Stimulated activated CD4-positive, alpha-beta T cell treated with anti-CD3 and anti-CD28 coated beads, Interleukin-12 subunit alpha, Interleukin-12 subunit beta, amount 100 ng/mL, for 48 hours (primary cell): ENCODE results near the gene PAWR.
"Not testable (repeated sequence)": the region's sequence is repeated elsewhere in the genome, so short reads cannot be mapped to it uniquely, and the experiment has no call there.

ENCODE experiments used
- DNase-seq, 3 donors: peaks; one replicate each; pipeline ENCODE4 v3.0.0-alpha.2; 2020; ENCODE audit warnings: low read depth in 2 of 3, low spot score in 1 of 3

Gene PAWR

DNA sequence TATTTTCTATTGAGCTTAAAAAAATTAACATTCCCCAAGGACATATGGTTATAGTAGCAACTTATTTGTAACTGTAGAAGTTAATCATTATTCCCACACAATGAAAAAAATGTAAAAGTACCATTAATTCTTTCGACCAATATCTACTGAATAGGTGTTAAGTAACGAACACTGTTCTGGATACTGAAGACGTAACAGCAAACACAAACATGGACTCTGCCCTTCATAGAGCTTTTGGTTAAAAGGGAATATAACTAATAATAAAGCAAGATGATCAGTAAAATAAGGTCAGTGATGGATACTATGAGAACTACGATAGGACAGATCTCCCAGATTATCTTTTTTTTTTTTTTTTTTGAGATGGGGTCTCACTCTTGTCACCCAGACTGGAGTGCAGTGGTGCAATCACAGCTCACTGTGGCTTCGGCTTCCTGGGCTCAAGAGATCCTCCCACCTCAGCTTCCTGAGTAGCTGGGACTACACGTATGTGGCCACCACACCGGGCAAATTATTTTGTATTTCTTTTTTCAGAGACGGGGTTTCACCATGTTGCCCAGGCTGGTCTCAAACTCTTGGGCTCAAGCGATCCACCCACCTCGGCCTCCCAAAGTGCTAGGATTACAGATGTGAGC lies 93.9 kb downstream of the PAWR start:
- DNase-seq: no peak

DNA sequence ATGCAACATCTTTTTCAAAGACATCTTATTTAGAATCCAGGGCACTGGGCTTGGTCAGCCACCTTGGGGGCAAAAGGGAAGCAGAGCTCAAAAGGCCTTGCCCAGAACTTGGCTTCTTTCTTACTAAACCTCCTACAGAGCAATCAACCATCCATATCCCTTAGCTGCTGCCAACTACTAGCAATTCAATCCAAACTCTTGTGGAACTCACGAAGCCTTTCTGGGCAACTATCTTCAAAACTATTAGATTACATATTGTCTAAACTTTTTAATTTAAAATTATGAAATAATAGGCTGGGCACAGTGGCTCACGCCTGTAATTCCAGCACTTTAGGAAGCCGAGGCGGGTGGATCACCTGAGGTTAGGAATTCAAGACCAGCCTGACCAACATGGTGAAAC lies 95.5 kb downstream of the PAWR start:
- DNase-seq: no peak

DNA sequence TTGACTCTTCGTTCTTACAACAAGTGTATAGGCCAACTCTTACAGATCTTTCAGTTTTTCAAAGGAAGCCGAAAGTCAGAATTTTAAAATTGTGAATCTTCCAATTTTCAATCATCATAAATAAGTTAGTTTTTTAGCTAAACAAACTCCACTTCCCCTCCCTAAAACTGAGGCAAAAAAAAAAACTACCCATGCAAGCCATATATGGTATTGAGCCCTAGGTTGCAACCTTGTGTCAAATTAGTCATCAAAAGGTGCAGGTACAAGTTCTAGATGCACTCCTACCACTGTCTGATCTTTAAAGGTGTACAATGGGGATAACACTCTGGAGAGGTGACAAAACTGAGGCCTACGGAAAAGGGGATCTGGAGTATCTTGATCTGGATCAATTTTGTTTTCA lies 97.9 kb downstream of the PAWR start:
- DNase-seq: no peak

DNA sequence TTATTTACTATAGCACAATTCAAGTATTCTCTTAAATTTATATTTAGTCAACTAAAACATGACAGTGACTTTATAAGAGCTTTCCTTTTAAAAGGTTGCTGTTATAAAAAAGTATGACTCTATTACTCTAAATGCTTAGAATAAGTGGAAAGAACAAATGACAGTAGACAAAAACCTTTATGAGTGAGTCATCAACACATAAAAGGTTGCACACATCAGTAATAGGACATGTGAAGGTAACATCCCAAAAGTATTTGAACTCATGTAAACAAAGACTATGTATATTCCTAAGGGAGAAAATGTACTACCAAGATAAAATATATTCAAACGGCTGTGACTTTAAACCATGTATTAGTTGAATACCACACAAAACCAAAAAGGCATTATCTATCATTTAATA lies 98.8 kb downstream of the PAWR start:
- DNase-seq: no peak

DNA sequence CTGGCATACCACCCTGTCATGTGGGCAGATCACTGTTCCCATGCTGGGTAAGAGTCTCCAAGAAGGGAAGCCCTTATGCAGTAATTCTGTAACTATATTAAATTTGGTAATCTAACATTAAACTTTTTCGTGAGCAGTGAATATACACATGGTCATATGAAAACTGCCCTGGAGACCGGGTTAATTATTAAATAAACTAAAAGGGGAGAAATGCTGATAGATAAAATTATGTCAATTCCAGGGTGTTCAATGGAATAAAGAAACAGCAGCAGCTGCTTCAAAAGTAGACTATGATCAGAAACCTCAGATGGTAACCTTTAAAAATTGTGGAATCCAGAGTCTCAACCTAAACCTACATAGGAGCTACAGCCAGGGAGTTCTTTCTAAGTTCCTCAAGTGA lies 100.0 kb downstream of the PAWR start:
- DNase-seq: no peak

DNA sequence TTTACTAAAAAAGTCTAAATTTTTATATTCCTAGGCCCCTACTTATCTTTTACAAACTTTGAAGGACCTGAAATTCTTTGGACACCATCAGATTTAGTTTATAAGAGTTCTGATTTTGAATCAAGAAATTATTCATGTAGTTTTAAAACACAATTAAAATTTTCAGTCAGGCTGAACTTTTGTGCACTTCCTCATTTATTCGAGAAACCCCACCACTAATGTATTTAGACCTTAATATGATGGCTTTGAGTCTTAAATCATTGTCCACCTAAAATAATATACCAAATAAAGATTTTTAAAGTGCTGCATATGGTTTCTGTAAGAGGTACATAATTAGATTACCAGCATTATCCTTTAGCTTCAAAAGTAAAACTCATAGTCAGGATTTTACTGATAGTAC lies 103.4 kb downstream of the PAWR start:
- no peak for DNase-seq

DNA sequence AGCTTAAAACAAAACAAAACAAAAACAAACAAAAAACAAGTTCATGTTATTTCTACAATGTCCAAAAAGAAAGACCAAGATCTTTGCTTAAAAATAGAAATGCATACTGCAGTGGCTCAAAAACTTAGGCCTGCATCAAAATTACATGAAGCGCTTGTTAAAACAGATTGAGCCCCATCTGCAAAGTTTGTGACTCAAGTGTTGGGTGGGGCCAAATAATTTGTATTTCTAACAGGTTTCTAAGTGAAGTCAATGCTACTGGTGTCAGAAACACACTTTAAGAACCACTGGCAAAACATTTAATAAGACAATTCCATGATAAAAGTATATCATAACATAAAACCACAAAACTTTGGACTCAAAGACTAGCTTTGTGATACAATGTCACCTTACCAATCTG lies 105.6 kb downstream of the PAWR start:
- DNase-seq: no peak

DNA sequence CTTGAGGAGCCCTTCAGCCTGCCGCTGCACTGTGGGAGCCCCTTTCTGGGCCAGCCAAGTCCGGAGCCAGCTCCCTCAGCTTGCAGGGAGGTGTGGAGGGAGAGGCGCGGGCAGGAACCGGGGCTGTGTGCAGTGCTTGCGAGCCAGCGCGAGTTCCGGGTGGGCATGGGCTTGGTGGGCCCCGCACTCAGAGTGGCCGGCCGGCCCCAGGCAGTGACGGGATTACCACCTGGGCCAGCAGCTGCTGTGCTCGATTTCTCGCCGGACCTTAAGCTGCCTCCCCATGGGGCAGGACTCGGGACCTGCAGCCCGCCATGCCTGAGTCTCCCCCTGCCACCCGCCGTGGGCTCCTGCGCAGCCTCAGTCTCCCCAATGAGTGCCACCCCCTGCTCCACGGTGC lies 116.9 kb downstream of the PAWR start:
- DNase-seq: no peak

DNA sequence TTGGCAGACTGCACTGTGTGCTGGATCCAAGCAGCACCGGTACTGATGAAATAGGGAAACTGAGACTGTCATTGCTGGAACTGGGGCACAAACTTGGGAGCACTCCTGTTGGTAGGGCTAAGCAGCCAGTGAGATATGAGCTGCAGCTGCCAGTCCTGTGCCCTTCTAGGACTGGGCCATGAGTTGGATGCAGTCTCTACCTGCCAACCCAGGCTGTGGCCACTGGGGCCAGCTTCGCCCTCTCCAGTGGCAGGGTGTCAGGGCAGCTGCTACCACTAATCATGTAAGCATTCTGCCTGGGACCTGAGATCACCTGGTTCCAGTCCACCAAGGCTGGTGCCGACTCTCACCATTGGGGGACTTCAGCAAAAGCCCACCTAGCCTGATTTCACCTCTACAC lies 121.1 kb downstream of the PAWR start:
- no peak for DNase-seq

DNA sequence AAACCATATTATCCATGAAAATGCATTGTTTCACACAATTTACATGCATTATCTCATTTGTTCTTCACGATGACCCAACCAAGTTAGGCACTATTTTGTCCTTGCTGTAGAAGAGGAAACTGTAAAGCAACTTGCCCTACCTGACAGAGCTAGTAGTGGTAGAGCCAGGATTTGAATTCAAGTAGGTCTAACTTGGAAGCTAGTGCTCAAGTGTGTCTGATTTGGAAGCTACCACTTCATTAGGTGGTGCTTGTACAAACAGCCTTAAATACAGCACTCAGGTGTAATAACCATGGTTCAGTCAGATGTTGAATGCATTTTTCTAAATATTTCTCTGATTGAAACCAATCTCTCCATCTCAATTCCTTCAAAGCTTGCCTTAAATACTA lies 123.6 kb downstream of the PAWR start:
- no peak for DNase-seq

DNA sequence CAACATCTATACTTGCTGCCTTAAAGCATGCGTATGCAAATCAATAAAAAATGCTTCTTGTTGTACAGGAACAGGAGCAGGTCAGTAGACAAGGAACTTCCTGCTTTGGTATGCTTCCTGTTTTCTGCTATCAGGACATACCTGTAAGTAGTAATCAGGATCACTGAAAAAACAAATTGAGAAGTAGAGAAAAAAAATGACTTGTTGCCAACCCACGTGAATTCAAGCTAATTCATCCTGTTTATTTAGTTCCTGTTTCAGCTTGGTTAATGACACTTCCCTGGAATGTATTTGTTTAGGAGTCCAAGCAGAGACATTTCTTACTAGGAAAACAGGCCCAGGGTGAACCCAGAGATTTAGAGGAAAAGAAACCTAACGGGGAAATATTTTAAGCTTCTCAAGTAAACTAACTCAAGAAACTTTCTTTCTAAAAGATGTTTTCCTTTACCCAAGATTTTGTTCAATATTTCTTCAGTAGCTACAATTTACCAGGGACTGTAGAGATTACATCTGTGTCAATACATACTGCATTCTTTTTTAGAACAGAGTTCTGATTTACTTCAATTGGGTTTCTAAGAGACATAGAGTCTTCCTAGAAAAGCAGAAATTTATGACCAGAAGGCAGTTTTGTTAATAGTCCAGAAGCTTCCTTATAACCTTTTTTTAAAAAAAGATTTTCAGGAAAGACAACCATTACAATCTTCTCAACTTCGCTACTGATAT lies 124.2 kb downstream of the PAWR start:
- DNase-seq: no peak

DNA sequence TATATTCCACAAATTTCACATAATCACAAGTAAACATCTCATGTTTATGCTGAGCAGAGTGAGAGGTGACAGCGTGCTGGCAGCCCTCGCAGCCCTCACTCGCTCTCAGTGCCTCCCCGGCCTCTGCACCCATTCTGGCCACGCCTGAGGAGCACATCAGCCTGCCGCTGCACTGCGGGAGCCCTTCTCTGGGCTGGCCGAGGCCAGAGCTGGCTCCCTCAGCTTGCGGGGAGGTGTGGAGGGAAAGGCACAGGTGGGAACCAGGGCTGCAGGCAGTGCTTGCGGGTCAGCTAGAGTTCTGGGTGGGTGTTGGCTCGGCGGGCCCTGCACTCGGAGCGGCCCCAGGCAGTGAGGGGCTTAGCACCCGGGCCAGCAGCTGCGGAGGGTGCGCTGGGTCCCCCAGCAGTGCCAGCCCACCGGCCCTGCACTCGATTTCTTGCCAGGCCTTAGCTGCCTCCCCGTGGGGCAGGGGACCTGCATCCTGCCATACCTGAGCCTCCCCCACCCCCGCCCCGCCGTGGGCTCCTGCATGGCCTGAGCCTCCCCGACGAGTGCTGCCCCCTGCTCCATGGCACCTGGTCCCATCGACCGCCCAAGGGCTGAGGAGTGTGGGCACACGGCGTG lies 125.9 kb downstream of the PAWR start:
- DNase-seq: not testable (repeated sequence)

DNA sequence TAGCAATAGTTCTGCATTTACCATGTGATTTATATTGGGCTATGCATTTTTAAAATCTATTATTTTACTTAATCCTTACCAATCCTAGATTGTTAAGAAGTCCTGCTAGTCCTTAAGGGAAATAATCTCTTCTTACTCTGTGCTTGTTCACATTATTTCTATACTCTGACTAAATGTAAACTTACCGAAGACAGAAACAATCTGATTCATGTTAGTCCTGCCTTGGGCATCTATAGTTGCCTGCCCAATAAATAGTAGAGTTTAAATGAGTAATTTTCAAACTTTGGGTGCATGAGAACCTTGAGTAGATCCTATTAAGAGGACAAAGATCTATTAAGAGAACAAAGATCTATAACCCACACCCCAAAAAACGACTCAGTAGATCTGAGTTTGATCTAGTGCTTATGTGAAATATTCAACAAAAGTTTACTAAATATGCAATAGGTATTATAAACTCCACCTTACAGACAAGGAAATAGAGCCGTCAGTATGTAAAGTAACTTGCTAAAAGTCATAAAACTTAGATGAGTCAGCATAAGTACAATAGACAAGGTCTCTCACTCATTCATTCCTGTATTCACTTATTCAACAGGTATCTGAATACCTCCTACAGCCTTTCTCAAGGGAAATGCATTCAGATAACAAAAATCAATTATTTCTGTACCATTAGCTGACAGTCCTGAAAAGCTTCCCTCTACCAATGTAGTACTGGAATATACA lies 127.6 kb downstream of the PAWR start:
- no peak for DNase-seq

DNA sequence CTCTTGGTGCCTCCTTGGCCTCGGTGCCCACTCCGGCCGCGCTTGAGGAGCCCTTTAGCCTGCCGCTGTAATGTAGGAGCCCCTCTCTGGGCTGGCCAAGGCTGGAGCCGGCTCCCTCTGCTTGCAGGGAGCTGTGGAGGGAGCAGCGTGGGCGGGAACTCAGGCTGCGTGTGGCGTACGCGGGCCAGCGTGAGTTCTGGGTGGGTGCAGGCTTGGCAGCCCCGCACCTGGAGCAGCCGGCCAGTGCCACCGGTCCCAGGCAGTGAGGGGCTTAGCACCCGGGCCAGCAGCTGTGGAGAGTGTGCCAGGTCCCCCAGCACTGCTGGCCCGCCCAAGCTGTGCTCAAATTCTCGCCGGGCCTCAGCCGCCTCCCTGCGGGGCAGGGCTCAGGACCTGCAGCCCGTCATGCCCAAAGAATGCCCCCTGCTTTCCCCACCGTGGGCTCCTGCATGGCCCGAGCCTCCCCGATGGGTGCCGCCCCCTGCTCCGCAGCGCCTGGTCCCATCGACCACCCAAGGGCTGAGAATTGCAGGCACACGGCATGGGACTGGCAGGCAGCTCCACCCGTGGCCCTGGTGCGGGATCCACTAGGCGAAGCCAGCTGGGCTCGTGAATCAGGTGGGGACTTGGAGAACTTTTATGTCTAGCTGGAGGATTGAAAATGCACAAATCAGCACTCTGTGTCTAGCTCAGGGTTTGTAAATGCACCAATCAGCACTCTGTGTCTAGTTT lies 129.2 kb downstream of the PAWR start:
- DNase-seq: no peak

DNA sequence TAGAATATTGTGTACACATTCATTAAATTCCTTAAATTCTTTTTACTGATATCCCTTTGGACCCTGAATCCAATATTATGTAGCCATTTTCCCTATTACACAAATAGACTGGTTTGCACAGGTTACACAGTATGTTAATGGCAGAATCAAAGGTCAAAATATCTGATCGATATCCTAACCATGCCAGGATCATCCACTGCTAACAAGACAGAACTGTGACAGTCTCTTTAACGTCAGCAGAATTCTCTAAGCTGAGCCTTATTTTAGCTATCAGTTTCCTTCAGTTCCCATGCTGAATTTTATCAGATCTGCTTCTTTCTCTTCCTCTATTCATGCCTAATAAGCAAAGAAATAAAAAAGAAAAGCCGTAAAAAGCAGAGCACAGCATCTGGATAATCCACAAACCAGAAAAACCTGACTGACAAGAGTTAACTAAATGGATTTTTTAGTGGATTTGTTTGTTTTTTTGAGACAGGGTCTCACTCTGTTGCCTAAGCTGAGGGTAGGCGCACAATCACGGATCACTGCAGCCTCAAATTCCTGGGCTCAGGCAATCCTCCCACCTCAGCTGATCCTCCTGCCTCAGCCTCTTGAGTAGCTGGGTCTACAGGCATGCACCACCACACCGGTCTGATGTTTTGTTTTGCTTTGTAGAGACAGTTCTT lies 130.4 kb downstream of the PAWR start:
- no peak for DNase-seq

DNA sequence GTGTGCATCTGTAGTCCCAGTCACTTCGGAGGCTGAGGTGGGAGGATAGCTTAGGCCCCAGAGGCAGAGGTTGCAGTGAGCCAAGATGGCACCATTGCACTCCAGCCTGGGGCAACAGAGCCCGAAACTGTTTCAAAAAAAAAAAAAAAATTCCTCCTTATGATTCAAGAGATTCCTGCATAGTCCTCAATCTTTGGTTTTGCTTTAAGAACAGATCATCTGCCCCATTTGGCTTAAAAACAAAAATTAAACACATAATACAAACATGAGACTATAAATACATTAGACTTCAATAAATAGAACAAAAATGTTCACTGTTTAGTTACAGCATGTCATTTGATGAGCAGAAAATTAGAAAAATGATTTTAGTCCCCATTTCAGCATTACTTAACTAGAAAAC lies 131.2 kb downstream of the PAWR start:
- DNase-seq: no peak

DNA sequence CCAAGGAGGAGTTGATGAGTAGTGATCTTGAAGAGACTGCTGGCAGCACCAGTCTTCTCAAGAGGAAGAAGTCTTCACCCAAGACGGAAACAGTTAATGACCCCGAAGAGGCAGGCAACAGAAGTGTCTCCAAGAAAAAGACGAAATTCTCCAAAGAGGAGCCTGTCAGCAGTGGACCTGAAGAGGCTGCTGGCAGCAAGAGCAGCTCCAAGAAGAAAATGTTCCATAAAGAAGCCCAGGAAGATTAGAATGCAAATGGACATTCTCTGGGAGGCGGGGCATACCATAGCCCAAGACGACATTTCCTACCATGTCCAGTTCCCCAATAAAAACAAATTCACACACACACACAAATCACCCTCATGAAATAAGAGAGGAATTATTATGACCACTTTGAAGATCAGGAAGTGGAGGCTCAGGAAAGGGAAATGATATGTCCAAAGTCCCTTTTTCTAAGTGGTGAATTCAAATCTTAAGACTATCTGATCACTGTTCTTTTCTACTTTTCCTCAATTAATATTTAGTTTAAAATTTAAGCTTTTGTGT lies 131.8 kb downstream of the PAWR start:
- no peak for DNase-seq

DNA sequence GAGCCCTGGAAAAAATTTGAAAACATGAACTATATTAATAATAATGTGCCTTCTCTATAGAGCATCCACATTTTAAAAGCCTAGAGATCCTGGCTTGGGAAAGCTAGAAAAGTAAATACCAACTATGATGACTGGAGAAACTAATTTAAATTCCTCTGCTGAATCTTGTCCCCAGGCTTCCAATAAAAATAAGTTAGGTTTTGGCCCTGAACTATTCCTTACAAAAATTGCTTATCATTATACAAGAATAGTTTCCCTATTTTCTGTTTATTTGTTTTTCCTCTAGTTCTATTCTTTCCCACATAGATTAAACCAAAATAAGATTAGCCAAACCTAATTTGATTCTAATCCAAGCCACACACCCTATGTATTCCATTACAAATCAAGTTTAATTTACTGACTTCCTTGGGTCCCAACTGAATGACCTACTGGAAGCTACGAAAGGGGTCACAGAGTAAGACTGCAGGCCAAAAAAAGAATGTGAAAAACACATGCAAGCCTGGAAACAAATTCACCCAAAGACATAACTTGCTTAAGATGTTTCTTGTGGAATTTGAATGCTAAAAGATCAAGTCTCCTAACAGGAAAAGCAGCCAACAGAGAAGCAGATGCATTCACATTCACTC lies 133.0 kb downstream of the PAWR start:
- DNase-seq: no peak

DNA sequence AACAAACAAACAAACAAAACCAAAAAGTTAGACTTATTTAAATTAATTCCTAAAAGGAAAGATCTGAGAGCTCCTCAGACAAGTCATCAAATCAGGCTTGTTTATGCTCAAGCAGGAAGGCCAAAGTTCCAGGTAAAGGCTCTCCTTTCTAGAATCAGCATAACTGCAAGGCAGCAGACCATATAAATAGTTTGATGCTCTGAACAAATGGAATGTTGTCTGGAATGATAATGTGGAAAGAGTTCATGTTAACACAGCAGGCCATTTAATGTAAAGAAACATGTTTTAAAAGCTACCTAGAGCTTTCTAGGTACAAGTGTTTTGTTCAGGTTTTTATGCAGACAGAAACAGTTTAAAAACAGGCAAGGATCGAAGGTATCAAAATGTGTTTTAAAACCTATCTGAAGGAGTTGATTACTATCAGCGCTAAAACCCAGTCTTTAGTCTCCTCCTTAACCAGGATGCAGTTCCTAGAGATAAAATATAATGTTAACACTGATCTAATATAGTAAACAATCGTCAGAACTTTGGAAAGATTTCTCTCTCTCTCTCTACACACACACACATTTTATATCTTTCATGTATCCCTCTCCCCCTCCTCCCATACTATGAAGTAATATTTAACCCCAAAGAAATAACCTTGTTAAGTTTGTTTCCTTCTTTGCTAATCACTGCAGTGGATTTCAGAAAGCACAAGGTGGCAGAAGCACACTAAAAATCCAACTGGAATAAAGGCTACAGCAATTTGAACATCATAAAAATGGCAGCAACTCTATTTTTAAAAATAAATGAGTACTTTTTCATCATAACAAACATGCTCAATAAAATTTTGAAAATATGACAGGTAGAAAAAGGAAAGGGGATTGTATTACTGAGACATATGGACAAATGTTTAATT lies 135.5 kb downstream of the PAWR start:
- no peak for DNase-seq
